Medulla oblongata (tissue), 1 donor: ENCODE results near the gene SYT15.
"Not testable (repeated sequence)": the region's sequence is repeated elsewhere in the genome, so short reads cannot be mapped to it uniquely, and the experiment has no call there.

Experiments
- DNase-seq: peaks from one replicate; pipeline ENCODE4 v3.0.0-alpha.2; 2015; ENCODE audit errors: extremely low spot score

Gene SYT15

GRCh38 chr10:46589589-46589988, 10.7 kb downstream of the SYT15 start:
- DNase-seq: not testable (repeated sequence)

- not testable (repeated sequence) for DNase-seq
Measured at GRCh38 chr10:46591053-46591452, 12.1 kb downstream of the SYT15 start.

- DNase-seq: not testable (repeated sequence)
Measured at GRCh38 chr10:46593307-46593706, 14.4 kb downstream of the SYT15 start.

GRCh38 chr10:46594453-46595063, 15.6 kb downstream of the SYT15 start:
- DNase-seq: not testable (repeated sequence)

GRCh38 chr10:46596570-46596969, 17.6 kb downstream of the SYT15 start:
- DNase-seq: peak; percentile 5

- DNase-seq: peak; percentile 2
Measured at GRCh38 chr10:46597616-46598246, 18.8 kb downstream of the SYT15 start.

- not testable (repeated sequence) for DNase-seq
Measured at GRCh38 chr10:46600516-46600915, 21.6 kb downstream of the SYT15 start.

GRCh38 chr10:46615540-46615939, 36.6 kb downstream of the SYT15 start:
- DNase-seq: not testable (repeated sequence)

- not testable (repeated sequence) for DNase-seq
Measured at GRCh38 chr10:46616227-46616626, 37.3 kb downstream of the SYT15 start.

- peak; percentile 1 for DNase-seq
Measured at GRCh38 chr10:46617134-46617533, 38.2 kb downstream of the SYT15 start.

GRCh38 chr10:46617913-46618312, 39.0 kb downstream of the SYT15 start:
- not testable (repeated sequence) for DNase-seq

GRCh38 chr10:46623899-46624654, 45.1 kb downstream of the SYT15 start:
- DNase-seq: not testable (repeated sequence)

- not testable (repeated sequence) for DNase-seq
Measured at GRCh38 chr10:46629805-46630204, 50.9 kb downstream of the SYT15 start.

- DNase-seq: not testable (repeated sequence)
Measured at GRCh38 chr10:46630816-46631215, 51.9 kb downstream of the SYT15 start.

GRCh38 chr10:46631683-46632082, 52.8 kb downstream of the SYT15 start:
- DNase-seq: not testable (repeated sequence)

GRCh38 chr10:46634698-46635097, 55.8 kb downstream of the SYT15 start:
- not testable (repeated sequence) for DNase-seq

- not testable (repeated sequence) for DNase-seq
Measured at GRCh38 chr10:46635364-46635959, 56.5 kb downstream of the SYT15 start.

GRCh38 chr10:46640005-46640404, 61.1 kb downstream of the SYT15 start:
- not testable (repeated sequence) for DNase-seq
